ENCODE data around the gene OR10X1.

The OR10X1 gene

DNA sequence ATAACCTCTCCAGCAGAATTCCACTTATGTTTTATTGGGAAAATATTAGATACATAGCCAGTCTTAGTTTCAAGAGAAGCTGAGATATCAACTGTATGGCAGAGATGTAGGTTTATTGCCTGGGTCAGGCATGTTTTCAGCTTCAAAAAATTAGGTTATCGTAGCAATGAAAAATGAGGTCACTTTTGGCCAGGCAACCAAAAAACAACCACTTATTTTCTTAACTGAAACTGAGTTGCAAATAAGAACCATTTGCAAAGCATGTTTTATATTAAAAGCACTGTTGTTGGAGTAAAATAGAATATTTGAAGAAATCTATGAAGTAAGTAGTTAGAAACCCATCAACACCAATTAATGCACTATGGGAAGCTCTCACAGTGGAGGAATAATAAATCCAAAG, 20.0 kb downstream of the OR10X1 start:
- Histone ChIP-seq H3K79me2 (ENCODE audit: low read length) (no peaks in the 10 kb centered on the region), H3K36me3 (replicated peaks; ENCODE audit: insufficient read depth, low read length) (no peaks in the 10 kb centered on the region), H3K9ac (ENCODE audit: low read length) (no peak overlapping the region), H2AFZ (ENCODE audit: low read length) (no peak overlapping the region), H3K27me3 (replicated peaks; ENCODE audit: insufficient read depth, low read length) (no peaks in the 10 kb centered on the region), H3K9me2 (replicated peaks; ENCODE audit: insufficient read depth, low read length) (no peaks in the 10 kb centered on the region), H3K4me3 (ENCODE audit: low read length) (no peak overlapping the region), H3K27ac (ENCODE audit: low read length) (no peak overlapping the region), H3F3A (ENCODE audit: insufficient read depth, low read length) (no peaks in the 10 kb centered on the region), H3K4me1 (ENCODE audit: low read length) (no peaks in the 10 kb centered on the region), H4K20me1 (ENCODE audit: insufficient read depth, low read length) (no peaks in the 10 kb centered on the region), H3K4me2 (ENCODE audit: low read depth, low read length) (no peak overlapping the region), H3K9me3 (replicated peaks; ENCODE audit: insufficient read depth, low read length) (no peaks in the 10 kb centered on the region)
- no peak for DNase-seq
- TF ChIP-seq EZH2phosphoT487 (IDR thresholded peaks at IDR 0.05; ENCODE audit: low read length) = no peak
- TF ChIP-seq, protein P1, sequence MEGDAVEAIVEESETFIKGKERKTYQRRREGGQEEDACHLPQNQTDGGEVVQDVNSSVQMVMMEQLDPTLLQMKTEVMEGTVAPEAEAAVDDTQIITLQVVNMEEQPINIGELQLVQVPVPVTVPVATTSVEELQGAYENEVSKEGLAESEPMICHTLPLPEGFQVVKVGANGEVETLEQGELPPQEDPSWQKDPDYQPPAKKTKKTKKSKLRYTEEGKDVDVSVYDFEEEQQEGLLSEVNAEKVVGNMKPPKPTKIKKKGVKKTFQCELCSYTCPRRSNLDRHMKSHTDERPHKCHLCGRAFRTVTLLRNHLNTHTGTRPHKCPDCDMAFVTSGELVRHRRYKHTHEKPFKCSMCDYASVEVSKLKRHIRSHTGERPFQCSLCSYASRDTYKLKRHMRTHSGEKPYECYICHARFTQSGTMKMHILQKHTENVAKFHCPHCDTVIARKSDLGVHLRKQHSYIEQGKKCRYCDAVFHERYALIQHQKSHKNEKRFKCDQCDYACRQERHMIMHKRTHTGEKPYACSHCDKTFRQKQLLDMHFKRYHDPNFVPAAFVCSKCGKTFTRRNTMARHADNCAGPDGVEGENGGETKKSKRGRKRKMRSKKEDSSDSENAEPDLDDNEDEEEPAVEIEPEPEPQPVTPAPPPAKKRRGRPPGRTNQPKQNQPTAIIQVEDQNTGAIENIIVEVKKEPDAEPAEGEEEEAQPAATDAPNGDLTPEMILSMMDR (IDR thresholded peaks at IDR 0.05; ENCODE audit: low read length) = no peak
- TF ChIP-seq EZH2 (optimal IDR thresholded peaks at IDR 0.05; ENCODE audit: low read depth, low read length) = no peak

DNA sequence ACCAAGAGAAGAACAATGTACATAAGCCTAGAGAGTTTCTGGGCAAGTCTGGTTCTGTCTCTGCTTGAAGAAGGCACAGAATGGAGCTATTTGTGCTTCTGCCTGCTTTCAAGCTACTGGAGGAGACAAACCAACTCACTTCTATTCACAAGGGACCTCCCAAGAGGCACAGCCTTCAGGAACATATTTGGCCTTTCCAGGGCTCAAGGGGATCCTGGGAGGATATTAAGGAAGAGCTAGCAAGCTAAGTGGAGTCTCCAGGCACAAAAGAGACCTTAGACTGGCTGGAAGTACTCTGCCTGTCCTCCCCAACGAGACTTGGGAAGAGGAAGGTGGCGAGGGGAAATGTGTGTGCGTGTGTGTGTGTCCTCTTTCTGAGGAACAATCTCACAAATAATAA, 25.3 kb downstream of the OR10X1 start, which contains the start of gene OR6Y1:
TSS of gene OR6Y1 (minus strand) at position 54 of the 400 bp plus-strand sequence. CDS start 6,300 bp downstream, outside the sequence.
- no peaks in the 10 kb centered on the region for H3K79me2 ChIP-seq (ENCODE audit: low read length)
- no peaks in the 10 kb centered on the region for H3K36me3 ChIP-seq (replicated peaks; ENCODE audit: insufficient read depth, low read length)
- TF ChIP-seq EZH2 (optimal IDR thresholded peaks at IDR 0.05; ENCODE audit: low read depth, low read length) = no peak
- TF ChIP-seq, protein P1 (IDR thresholded peaks at IDR 0.05; ENCODE audit: low read length) = no peak
- no peak for TF ChIP-seq EZH2phosphoT487 (IDR thresholded peaks at IDR 0.05; ENCODE audit: low read length)
- H3F3A ChIP-seq (ENCODE audit: insufficient read depth, low read length) = no peaks in the 10 kb centered on the region
- H3K9me3 ChIP-seq (replicated peaks; ENCODE audit: insufficient read depth, low read length) = no peaks in the 10 kb centered on the region
- H3K27ac ChIP-seq (ENCODE audit: low read length) = no peak within 1 kb of the TSS
- DNase-seq = no peak
- no peak within 1 kb of the TSS for H2AFZ ChIP-seq (ENCODE audit: low read length)
- no peaks in the 10 kb centered on the region for H4K20me1 ChIP-seq (ENCODE audit: insufficient read depth, low read length)
- no peak within 1 kb of the TSS for H3K4me2 ChIP-seq (ENCODE audit: low read depth, low read length)
- H3K27me3 ChIP-seq (replicated peaks; ENCODE audit: insufficient read depth, low read length) = no peaks in the 10 kb centered on the region
- H3K9ac ChIP-seq (ENCODE audit: low read length) = no peak within 1 kb of the TSS
- H3K4me1 ChIP-seq (ENCODE audit: low read length) = no peaks in the 10 kb centered on the region
- H3K9me2 ChIP-seq (replicated peaks; ENCODE audit: insufficient read depth, low read length) = no peaks in the 10 kb centered on the region; the same call in 1 of the 2 replicates
- H3K4me3 ChIP-seq (ENCODE audit: low read length) = no peak within 1 kb of the TSS

DNA sequence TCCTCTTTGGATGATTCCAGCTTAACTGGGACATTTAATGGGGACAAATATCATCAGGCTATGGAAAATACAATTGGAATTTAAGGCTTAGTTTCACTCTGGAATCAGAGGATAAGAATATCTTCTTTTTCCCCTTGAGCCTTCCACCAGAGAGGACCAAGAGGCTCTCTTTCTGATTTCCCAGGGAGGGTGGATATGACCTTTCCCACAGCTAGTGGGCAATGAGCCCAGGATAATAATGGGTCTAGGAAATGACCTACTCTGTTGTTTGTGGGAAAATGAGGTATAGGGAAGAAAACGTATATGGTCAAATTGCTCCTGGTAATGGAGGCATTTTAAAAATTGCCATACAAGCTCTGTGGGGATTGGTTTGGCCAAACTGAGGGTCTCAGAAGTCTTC, 27.4 kb downstream of the OR10X1 start:
- Histone ChIP-seq H3K36me3 (replicated peaks; ENCODE audit: insufficient read depth, low read length) (no peaks in the 10 kb centered on the region), H3K4me1 (ENCODE audit: low read length) (no peaks in the 10 kb centered on the region), H3F3A (ENCODE audit: insufficient read depth, low read length) (no peaks in the 10 kb centered on the region), H2AFZ (ENCODE audit: low read length) (no peak overlapping the region), H4K20me1 (ENCODE audit: insufficient read depth, low read length) (no peaks in the 10 kb centered on the region), H3K9me3 (replicated peaks; ENCODE audit: insufficient read depth, low read length) (no peaks in the 10 kb centered on the region), H3K4me3 (ENCODE audit: low read length) (no peak overlapping the region), H3K9ac (ENCODE audit: low read length) (no peak overlapping the region), H3K9me2 (replicated peaks; ENCODE audit: insufficient read depth, low read length) (no peaks in the 10 kb centered on the region; the same call in 1 of the 2 replicates), H3K27me3 (replicated peaks; ENCODE audit: insufficient read depth, low read length) (no peaks in the 10 kb centered on the region), H3K4me2 (ENCODE audit: low read depth, low read length) (no peak overlapping the region), H3K79me2 (ENCODE audit: low read length) (no peaks in the 10 kb centered on the region), H3K27ac (ENCODE audit: low read length) (no peak overlapping the region)
- no peak for DNase-seq
- TF ChIP-seq EZH2phosphoT487 (IDR thresholded peaks at IDR 0.05; ENCODE audit: low read length) = no peak
- TF ChIP-seq EZH2 (optimal IDR thresholded peaks at IDR 0.05; ENCODE audit: low read depth, low read length) = no peak
- TF ChIP-seq, protein P1 (IDR thresholded peaks at IDR 0.05; ENCODE audit: low read length) = no peak
